Right atrium auricular region (tissue), 2 donors: Measurements from ENCODE around the gene ANKRD65. TPM values are rescaled to one million over a fixed set of nuclear protein-coding genes. Genes with fewer than 3 reads are reported as not detected.
A peak's percentile ranks its signal among the peaks of the same experiment; 100 is the strongest.

Experiments used
- DNase-seq: peaks from one replicate; pipeline ENCODE4 v3.0.0-alpha.2; 2019; ENCODE audit warnings: low spot score
- H3K27ac ChIP-seq, 2 donors: fragments of 200-600 bp; sonication (generic); 1 replicate in 1 of 2; 2 replicates in 1 of 2; pipeline ENCODE4 v1.5.1; 2016 to 2019
- H3K27me3 ChIP-seq, 2 donors: fragments of 200-600 bp; sonication (generic); one replicate each; pipeline versions ENCODE4 v1.5.1 to v1.6.0; 2017 to 2019
- H3K36me3 ChIP-seq: fragments of 200-600 bp; sonication (generic); one replicate; pipeline ENCODE4 v1.5.1; 2016
- H3K4me1 ChIP-seq, 2 donors: fragments of 200-600 bp; sonication (generic); one replicate each; pipeline versions ENCODE4 v1.5.1 to v1.6.0; 2017 to 2019
- H3K4me3 ChIP-seq, 2 donors: fragments of 200-600 bp; sonication (generic); 1 replicate in 1 of 2; 2 replicates in 1 of 2; pipeline ENCODE4 v1.5.1; 2017 to 2019; ENCODE audit warnings: mild to moderate bottlenecking in 1 of 2, moderate library complexity in 1 of 2
- H3K9me3 ChIP-seq, 2 donors: fragments of 200-600 bp; sonication (generic); one replicate each; pipeline ENCODE4 v1.5.1; 2019
- CTCF ChIP-seq, 2 donors: fragments of 200-600 bp; sonication (generic); IDR thresholded peaks; one replicate each; pipeline ENCODE4 v1.5.1; 2019; ENCODE audit warnings: antibody characterized with exemption in 2 of 2
- total RNA-seq, 2 donors: library from RNA; depleted of rRNA; stranded (reverse); fragments of >200 nt; gene quantifications; one replicate each; pipeline ENCODE4 v1.1.0, GENCODE V29; 2016

ANKRD65 gene
- total RNA-seq, 2 donors from 2014 or later: 2.2 to 2.4 TPM

- Histone ChIP-seq H3K4me3 (no peak overlapping the region), H3K9me3 (no peaks in the 10 kb centered on the region), H3K27me3 (no peaks in the 10 kb centered on the region), H3K36me3 (no peaks in the 10 kb centered on the region), H3K27ac (no peak overlapping the region), H3K4me1 (peaks cover 0 to 16% of the 10 kb centered on the region in 2 donors)
- DNase-seq: no peak
- TF ChIP-seq CTCF (IDR thresholded peaks at IDR 0.05): no peak
Measured at GRCh38 chr1:1422465-1423244, 1.6 kb upstream of the ANKRD65 start.

- Histone ChIP-seq H3K36me3 (no peaks in the 10 kb centered on the region), H3K9me3 (no peaks in the 10 kb centered on the region), H3K4me3 (no peak overlapping the region), H3K27ac (no peak overlapping the region), H3K4me1 (peaks cover 0 to 16% of the 10 kb centered on the region in 2 donors), H3K27me3 (no peaks in the 10 kb centered on the region)
- DNase-seq: no peak
- no peak for TF ChIP-seq CTCF (IDR thresholded peaks at IDR 0.05)
Measured at GRCh38 chr1:1421907-1422464, 910 bp upstream of the ANKRD65 start.

DNA sequence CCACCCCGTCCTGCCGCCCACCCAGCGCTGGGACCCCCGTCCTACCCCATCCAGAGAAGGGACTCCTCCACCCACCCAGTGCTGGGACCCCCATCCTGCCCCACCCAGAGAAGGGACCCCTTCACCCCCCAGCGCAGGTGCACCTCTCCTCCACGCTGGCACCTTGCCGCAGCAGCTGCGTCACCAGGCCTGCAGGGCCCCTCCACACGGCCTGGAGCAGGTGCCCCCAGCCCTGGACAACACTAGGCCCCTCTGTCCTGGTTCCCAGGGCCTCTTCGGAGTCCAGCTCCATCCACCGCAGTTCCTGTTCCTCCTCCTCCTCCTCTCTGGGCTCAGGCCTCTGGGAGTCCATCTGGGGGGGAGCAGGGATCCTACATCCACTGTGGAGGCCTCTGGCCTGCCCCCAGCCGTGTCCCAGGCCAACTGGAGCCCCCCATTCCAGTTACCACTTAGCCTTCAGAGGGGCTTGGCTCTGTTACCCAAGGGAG is 378 bp downstream of the ANKRD65 start:
- Histone ChIP-seq H3K4me1 (peaks cover 0 to 16% of the 10 kb centered on the region in 2 donors), H3K27ac (peak overlapping the region in 1 of 2 donors; percentile 4), H3K27me3 (no peaks in the 10 kb centered on the region), H3K36me3 (no peaks in the 10 kb centered on the region), H3K4me3 (peak overlapping the region in 1 of 2 donors; percentile 50), H3K9me3 (no peaks in the 10 kb centered on the region)
- DNase-seq: no peak
- TF ChIP-seq CTCF (IDR thresholded peaks at IDR 0.05): no peak

DNA sequence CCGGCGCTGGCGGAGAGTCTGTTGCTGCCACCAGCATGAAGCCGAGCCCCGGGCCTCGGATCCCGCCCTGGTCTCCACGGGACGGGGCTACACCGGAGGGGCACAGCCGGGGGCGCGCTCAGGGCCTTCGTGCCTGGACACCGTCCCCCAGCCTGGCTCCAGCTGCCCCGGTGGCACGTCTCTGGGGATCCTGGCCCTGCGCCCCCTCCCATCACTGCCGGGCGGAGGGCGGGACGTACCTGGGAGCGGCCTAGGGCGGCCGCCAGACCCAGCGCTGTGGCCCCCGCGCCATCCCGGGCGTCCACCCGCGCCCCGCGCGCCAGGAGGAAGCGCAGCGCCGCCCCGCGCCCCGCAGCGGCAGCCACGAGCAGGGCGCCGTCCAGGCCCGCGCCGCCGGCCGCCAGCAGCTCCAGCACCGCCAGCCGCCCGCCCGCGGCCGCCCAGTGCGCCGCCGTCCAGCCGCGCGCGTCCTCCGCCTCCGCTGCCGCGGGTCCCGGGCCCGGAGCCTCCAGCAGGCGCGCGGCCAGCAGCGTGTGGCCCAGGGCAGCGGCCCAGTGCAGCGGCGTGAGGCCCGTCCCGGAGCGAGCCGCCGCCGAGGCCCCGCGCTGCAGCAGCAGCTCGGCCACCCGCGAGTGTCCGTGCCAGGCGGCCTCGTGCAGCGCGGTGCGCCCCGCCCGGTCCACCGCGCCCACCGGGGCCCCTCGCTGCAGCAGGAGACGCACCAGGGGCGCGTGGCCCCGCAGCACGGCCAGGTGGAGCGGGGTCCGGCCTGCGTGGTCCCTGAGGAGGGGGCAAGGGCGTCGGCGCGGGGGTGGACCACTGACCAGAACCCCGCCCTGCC is 1.0 kb downstream of the ANKRD65 start:
- no peak for TF ChIP-seq CTCF (IDR thresholded peaks at IDR 0.05)
- peak overlapping the region; percentile 9 to 50 for H3K4me3 ChIP-seq
- peaks cover 0 to 16% of the 10 kb centered on the region in 2 donors for H3K4me1 ChIP-seq
- no peak for DNase-seq
- H3K9me3 ChIP-seq: no peaks in the 10 kb centered on the region
- peak overlapping the region in 1 of 2 donors; percentile 71 for H3K27ac ChIP-seq
- H3K36me3 ChIP-seq: no peaks in the 10 kb centered on the region
- H3K27me3 ChIP-seq: no peaks in the 10 kb centered on the region

GRCh38 chr1:1419363-1419812 is 1.7 kb downstream of the ANKRD65 start:
- H3K27ac ChIP-seq: peak overlapping the region in 1 of 2 donors; percentile 71
- peaks cover 0 to 16% of the 10 kb centered on the region in 2 donors for H3K4me1 ChIP-seq
- H3K9me3 ChIP-seq: no peaks in the 10 kb centered on the region
- peak overlapping the region in 1 of 2 donors; percentile 50 for H3K4me3 ChIP-seq
- no peaks in the 10 kb centered on the region for H3K36me3 ChIP-seq
- no peaks in the 10 kb centered on the region for H3K27me3 ChIP-seq
- no peak for DNase-seq
- no peak for TF ChIP-seq CTCF (IDR thresholded peaks at IDR 0.05)
